Lower lobe of right lung (tissue), 2 donors: ENCODE measurements around the gene IGFBP2. TPM values are rescaled to one million over a fixed set of nuclear protein-coding genes. Genes with fewer than 3 reads are reported as not detected.

Source experiments
- ATAC-seq, 2 donors: fragments of 200-7000 bp; cut with Tn5 transposase; one replicate each; pipeline ENCODE4 v1.9.1; 2020 to 2022; ENCODE audit warnings: mild to moderate bottlenecking in 2 of 2, moderate library complexity in 2 of 2
- DNase-seq: peaks from one replicate; pipeline ENCODE4 v3.0.0-alpha.2; 2020
- H3K27ac ChIP-seq: fragments of 200-600 bp; one replicate; pipeline ENCODE4 v1.8.0; 2022
- H3K27me3 ChIP-seq: fragments of 200-600 bp; one replicate; pipeline ENCODE4 v1.8.0; 2022; ENCODE audit warnings: low read depth
- H3K36me3 ChIP-seq: fragments of 200-600 bp; one replicate; pipeline ENCODE4 v1.8.0; 2022; ENCODE audit warnings: mild to moderate bottlenecking
- H3K4me1 ChIP-seq: fragments of 200-600 bp; one replicate; pipeline ENCODE4 v1.8.0; 2022
- H3K4me3 ChIP-seq: fragments of 200-600 bp; one replicate; pipeline ENCODE4 v1.8.0; 2022; ENCODE audit warnings: mild to moderate bottlenecking
- H3K9me3 ChIP-seq: fragments of 200-600 bp; one replicate; pipeline ENCODE4 v1.8.0; 2022
- intact Hi-C: fragments of 100-400 bp; cut with DNase I; formaldehyde crosslinking; loops from one replicate; pipeline ENCODE4 v1.11.0; 2022
- total RNA-seq: library from RNA; stranded (reverse); fragmentation: NEBNext Ultra II Directional; extraction: Animal tissue kit (Norgen Biotek cat#: 25700); gene quantifications from one replicate; pipeline ENCODE4 v1.2.1, GENCODE V29; 2021
- TF ChIP-seq, protein P1 (sequence below): fragments of 200-600 bp; IDR thresholded peaks from one replicate; pipeline ENCODE4 v1.8.0; 2022; ENCODE audit warnings: antibody characterized with exemption, mild to moderate bottlenecking
- donor health status: DM: no; HTN: yes; CAD: no; lungs with severe emphysema.

The IGFBP2 gene
- total RNA-seq, 1 donor from 2014 or later, result 37.7 TPM

GRCh38 chr2:216626875-216627245, 6.4 kb upstream of the IGFBP2 start:
- Histone ChIP-seq H3K4me3 (no peak overlapping the region), H3K4me1 (no peaks in the 10 kb centered on the region), H3K27ac (no peak overlapping the region), H3K27me3 (peaks cover 2% of the 10 kb centered on the region), H3K36me3 (no peaks in the 10 kb centered on the region), H3K9me3 (no peaks in the 10 kb centered on the region)
- DNase-seq, result no peak
- ATAC-seq, result no peak
- TF ChIP-seq, protein P1, sequence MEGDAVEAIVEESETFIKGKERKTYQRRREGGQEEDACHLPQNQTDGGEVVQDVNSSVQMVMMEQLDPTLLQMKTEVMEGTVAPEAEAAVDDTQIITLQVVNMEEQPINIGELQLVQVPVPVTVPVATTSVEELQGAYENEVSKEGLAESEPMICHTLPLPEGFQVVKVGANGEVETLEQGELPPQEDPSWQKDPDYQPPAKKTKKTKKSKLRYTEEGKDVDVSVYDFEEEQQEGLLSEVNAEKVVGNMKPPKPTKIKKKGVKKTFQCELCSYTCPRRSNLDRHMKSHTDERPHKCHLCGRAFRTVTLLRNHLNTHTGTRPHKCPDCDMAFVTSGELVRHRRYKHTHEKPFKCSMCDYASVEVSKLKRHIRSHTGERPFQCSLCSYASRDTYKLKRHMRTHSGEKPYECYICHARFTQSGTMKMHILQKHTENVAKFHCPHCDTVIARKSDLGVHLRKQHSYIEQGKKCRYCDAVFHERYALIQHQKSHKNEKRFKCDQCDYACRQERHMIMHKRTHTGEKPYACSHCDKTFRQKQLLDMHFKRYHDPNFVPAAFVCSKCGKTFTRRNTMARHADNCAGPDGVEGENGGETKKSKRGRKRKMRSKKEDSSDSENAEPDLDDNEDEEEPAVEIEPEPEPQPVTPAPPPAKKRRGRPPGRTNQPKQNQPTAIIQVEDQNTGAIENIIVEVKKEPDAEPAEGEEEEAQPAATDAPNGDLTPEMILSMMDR, result no peak
- intact Hi-C loops, result no loop called here

DNA sequence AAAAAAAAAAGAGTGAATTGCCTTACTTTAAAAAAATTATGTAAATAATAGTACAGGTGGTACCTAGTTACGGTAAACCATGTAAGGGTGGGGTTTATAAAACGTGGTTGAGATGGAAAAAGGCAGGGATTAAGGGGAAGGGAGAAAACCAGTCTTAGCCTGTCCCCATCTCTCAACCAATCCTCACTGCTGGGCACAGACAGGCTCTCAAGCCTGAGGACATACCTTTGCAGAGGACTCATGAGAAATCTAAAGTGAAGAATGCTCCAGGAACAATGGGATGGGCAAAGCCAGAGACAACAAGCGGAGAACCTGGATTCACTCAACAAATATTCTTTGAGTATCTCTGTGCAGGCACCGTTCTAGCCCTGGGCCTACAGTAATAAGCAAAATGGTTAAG, 3.4 kb upstream of the IGFBP2 start:
- no peak for DNase-seq
- TF ChIP-seq, protein P1, result no peak
- H3K4me3 ChIP-seq, result no peak overlapping the region

DNA sequence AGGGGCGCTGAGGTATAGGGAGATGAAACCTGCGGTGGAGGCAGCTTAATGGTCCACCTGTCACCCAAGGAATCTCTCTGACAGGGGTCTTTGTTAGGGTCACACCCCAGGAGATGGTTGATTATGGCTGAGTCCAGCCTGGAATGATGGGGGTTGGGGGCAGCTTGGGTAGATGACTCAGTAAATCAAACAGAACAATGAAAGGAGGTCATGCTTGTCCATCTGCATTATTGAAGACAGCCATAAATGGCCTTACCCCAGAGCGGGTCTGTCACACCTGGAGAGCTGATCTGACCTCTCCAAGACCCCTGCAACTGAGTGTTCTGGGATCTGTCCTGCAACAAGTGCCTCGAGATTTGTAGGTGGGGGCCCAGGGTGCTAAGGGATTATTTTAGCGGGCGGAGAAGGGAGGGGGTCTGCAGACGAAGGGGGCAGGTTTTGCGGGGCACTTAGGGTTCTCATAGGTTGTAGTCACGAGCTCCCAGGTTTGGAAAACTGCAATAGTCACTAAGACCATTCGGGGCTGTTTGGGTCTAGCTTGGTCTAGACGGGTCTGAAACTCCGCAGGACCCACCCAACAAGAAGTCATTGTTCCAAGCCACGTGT, 771 bp upstream of the IGFBP2 start:
- DNase-seq (no peak), ATAC-seq (no peak)
- Histone ChIP-seq H3K4me1 (peaks cover 34% of the 10 kb centered on the region), H3K27me3 (peaks cover 34% of the 10 kb centered on the region), H3K36me3 (no peaks in the 10 kb centered on the region), H3K4me3 (no peak overlapping the region), H3K9me3 (no peaks in the 10 kb centered on the region), H3K27ac (no peak overlapping the region)
- intact Hi-C loops, result no loop called here
- TF ChIP-seq, protein P1, result no peak

More for the DNA sequence above, 3.4 kb upstream of the IGFBP2 start:
- Histone ChIP-seq H3K27ac (no peak overlapping the region), H3K36me3 (no peaks in the 10 kb centered on the region), H3K4me1 (peaks cover 12% of the 10 kb centered on the region), H3K27me3 (peaks cover 20% of the 10 kb centered on the region), H3K9me3 (no peaks in the 10 kb centered on the region)
- no peak for ATAC-seq
- intact Hi-C loops, result no loop called here

DNA sequence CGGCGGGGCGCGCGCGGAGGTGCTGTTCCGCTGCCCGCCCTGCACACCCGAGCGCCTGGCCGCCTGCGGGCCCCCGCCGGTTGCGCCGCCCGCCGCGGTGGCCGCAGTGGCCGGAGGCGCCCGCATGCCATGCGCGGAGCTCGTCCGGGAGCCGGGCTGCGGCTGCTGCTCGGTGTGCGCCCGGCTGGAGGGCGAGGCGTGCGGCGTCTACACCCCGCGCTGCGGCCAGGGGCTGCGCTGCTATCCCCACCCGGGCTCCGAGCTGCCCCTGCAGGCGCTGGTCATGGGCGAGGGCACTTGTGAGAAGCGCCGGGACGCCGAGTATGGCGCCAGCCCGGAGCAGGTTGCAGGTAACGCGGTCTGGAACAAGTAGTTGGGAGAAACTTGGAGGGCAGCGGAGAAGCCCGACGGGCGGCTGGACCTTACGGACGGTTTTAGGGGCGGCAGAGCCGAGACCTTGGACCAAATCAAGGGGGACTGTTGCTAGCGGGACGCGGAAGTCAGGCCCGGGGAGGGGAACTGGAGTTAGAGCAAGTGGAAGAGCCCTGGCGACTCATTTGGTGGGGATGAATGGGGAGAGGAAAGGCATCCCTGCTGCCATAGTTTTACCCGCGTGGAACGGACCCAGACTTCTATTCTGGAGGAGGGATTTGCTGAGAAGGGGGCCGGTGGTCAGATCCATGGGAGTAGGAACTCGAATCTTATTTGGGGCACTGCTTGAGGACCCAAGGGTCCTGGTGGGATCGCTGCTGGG, 573 bp downstream of the IGFBP2 start:
- no peaks in the 10 kb centered on the region for H3K36me3 ChIP-seq
- TF ChIP-seq, protein P1, result no peak
- peaks cover 43% of the 10 kb centered on the region for H3K27me3 ChIP-seq
- peak overlapping the region; percentile 55 for H3K4me3 ChIP-seq
- intact Hi-C loops, result no loop called here
- DNase-seq, result no peak
- no peak overlapping the region for H3K27ac ChIP-seq
- peaks cover 37% of the 10 kb centered on the region for H3K4me1 ChIP-seq
- no peaks in the 10 kb centered on the region for H3K9me3 ChIP-seq
- peak; percentile 11 to 15 for ATAC-seq

- intact Hi-C loops, result no loop called here
- no peak for ATAC-seq
- H3K27ac ChIP-seq, result no peak overlapping the region
These were observed 1.3 kb downstream of the IGFBP2 start for GRCh38 chr2:216634370-216635148.

More at GRCh38 chr2:216634370-216635148, 1.3 kb downstream of the IGFBP2 start:
- Histone ChIP-seq H3K9me3 (no peaks in the 10 kb centered on the region), H3K4me3 (peak overlapping the region; percentile 55), H3K36me3 (no peaks in the 10 kb centered on the region), H3K27me3 (peaks cover 50% of the 10 kb centered on the region), H3K4me1 (peaks cover 37% of the 10 kb centered on the region)
- TF ChIP-seq, protein P1, result no peak
- DNase-seq, result no peak
